ENCODE data around the gene ARL6.

DNA sequence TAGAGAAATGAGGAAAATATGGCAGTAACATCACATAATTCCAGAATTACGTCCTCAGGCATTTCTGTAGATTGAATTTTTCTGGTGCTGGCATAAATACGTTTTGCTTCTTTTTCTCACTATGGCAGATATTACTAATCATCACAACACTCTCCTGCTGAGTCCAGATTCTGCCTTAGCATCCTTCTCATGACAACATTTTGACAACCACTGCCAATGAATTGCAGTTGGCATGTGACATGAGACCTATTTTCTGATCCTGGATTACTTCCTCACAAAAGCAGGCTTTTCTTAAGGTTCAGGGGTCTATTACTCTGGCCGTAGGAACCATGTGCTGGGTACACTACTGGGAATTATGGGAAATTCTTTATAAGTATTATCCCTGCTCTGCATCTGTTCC, 22.5 kb upstream of the ARL6 start:
- TF ChIP-seq EZH2 (IDR thresholded peaks at IDR 0.05; ENCODE audit: borderline replicate concordance, low read depth, low read length, severe bottlenecking) (no peak), JUN (IDR thresholded peaks at IDR 0.05; ENCODE audit: borderline replicate concordance, insufficient read depth, insufficient read length, low read depth) (no peak), POLR2A (IDR thresholded peaks at IDR 0.05; ENCODE audit: low read depth, low read length) (no peak)
- TF ChIP-seq, protein P1, sequence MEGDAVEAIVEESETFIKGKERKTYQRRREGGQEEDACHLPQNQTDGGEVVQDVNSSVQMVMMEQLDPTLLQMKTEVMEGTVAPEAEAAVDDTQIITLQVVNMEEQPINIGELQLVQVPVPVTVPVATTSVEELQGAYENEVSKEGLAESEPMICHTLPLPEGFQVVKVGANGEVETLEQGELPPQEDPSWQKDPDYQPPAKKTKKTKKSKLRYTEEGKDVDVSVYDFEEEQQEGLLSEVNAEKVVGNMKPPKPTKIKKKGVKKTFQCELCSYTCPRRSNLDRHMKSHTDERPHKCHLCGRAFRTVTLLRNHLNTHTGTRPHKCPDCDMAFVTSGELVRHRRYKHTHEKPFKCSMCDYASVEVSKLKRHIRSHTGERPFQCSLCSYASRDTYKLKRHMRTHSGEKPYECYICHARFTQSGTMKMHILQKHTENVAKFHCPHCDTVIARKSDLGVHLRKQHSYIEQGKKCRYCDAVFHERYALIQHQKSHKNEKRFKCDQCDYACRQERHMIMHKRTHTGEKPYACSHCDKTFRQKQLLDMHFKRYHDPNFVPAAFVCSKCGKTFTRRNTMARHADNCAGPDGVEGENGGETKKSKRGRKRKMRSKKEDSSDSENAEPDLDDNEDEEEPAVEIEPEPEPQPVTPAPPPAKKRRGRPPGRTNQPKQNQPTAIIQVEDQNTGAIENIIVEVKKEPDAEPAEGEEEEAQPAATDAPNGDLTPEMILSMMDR (IDR thresholded peaks at IDR 0.05; ENCODE audit: extremely low read depth in 1 of 2, insufficient read depth in 1 of 2, low read depth in 1 of 2, low read length in 2 of 2), result no peak

Measured in endothelial cell of umbilical vein (primary cell).